HepG2 (cell line): ENCODE measurements around the gene PRR30. TPM values are rescaled to one million over a fixed set of nuclear protein-coding genes. Genes with fewer than 3 reads are reported as not detected.

Experiments
- BRCA1 ChIP-seq: sonication (generic); formaldehyde crosslinking; IDR thresholded peaks from 2 replicates; pipeline ENCODE4 v1.4.0; 2020; ENCODE audit warnings: missing genetic modification reagents
- HDAC2 ChIP-seq: sonication (generic); formaldehyde crosslinking; IDR thresholded peaks from 2 replicates; pipeline ENCODE4 v1.4.0; 2020; ENCODE audit warnings: missing genetic modification reagents
- HIC2 ChIP-seq: sonication (generic); formaldehyde crosslinking; IDR thresholded peaks from 2 replicates; pipeline ENCODE4 v1.9.0; 2022; ENCODE audit warnings: low read depth, missing genetic modification reagents
- HNF4A ChIP-seq: sonication (generic); formaldehyde crosslinking; IDR thresholded peaks from 2 replicates; pipeline ENCODE4 v1.4.0; 2020; ENCODE audit warnings: missing genetic modification reagents
- KDM3A ChIP-seq: IDR thresholded peaks from 2 replicates; pipeline ENCODE4 v1.6.1; 2018; ENCODE audit warnings: low read depth, missing compliant biosample characterization
- KLF11 ChIP-seq: IDR thresholded peaks from 2 replicates; pipeline ENCODE4 v1.6.1; 2016; ENCODE audit warnings: missing compliant biosample characterization
- MAX ChIP-seq: IDR thresholded peaks from 2 replicates; pipeline ENCODE4 v1.6.1; 2012; ENCODE audit warnings: inconsistent platforms
- MTF1 ChIP-seq: sonication (generic); formaldehyde crosslinking; IDR thresholded peaks from 2 replicates; pipeline ENCODE4 v1.5.0; 2020; ENCODE audit warnings: missing genetic modification reagents
- NR2C2 ChIP-seq: sonication (generic); formaldehyde crosslinking; IDR thresholded peaks from 2 replicates; pipeline ENCODE4 v1.4.0; 2020; ENCODE audit warnings: missing genetic modification reagents, mild to moderate bottlenecking, moderate library complexity, borderline replicate concordance
- ZFP36 ChIP-seq: fragments of 150-350 bp; IDR thresholded peaks from 2 replicates; pipeline ENCODE4 v1.6.1; 2018; ENCODE audit warnings: borderline replicate concordance, low read length, low read depth; ENCODE audit not compliant: partially characterized antibody
- ZMYM4 ChIP-seq: sonication (generic); formaldehyde crosslinking; IDR thresholded peaks from 2 replicates; pipeline ENCODE4 v1.8.1; 2023; ENCODE audit warnings: mild to moderate bottlenecking, missing genetic modification reagents
- ZNF207 ChIP-seq: fragments of 450-650 bp; IDR thresholded peaks from 2 replicates; pipeline ENCODE4 v1.6.1; 2016; ENCODE audit warnings: antibody characterized with exemption, borderline replicate concordance
- ZNF274 ChIP-seq: sonication (generic); formaldehyde crosslinking; IDR thresholded peaks from 2 replicates; pipeline ENCODE4 v1.5.1; 2020; ENCODE audit warnings: mild to moderate bottlenecking, missing genetic modification reagents
- ZNF281 ChIP-seq: sonication (generic); formaldehyde crosslinking; IDR thresholded peaks from 2 replicates; pipeline ENCODE4 v1.4.0; 2020; ENCODE audit warnings: missing genetic modification reagents, borderline replicate concordance
- ZNF282 ChIP-seq: fragments of 450-650 bp; IDR thresholded peaks from 2 replicates; pipeline ENCODE4 v1.6.1; 2018; ENCODE audit not compliant: partially characterized antibody
- ZNF317 ChIP-seq: sonication (generic); formaldehyde crosslinking; IDR thresholded peaks from 2 replicates; pipeline ENCODE4 v1.5.0; 2020; ENCODE audit warnings: mild to moderate bottlenecking, missing genetic modification reagents
- ZNF605 ChIP-seq: sonication (generic); formaldehyde crosslinking; IDR thresholded peaks from 2 replicates; pipeline ENCODE4 v1.8.0; 2022; ENCODE audit warnings: mild to moderate bottlenecking, missing genetic modification reagents
- ZNF614 ChIP-seq: IDR thresholded peaks from 2 replicates; pipeline ENCODE4 v1.6.1; 2018; ENCODE audit warnings: missing biosample characterization, missing genetic modification reagents, inconsistent platforms, borderline replicate concordance
- ZNF629 ChIP-seq: sonication (generic); formaldehyde crosslinking; conservative IDR thresholded peaks from 2 replicates; pipeline ENCODE4 v1.5.0; 2020; ENCODE audit warnings: missing genetic modification reagents
- ZNF768 ChIP-seq: sonication (generic); formaldehyde crosslinking; IDR thresholded peaks from 2 replicates; pipeline ENCODE4 v1.4.0; 2020; ENCODE audit warnings: missing genetic modification reagents
- polyA plus RNA-seq, 8 experiments: library from polyadenylated mRNA; depleted of rRNA in 3 of 8; stranded (reverse) in 7 of 8; unstranded in 1 of 8; fragments of >200 nt; fragmentation: Illumina TruSeq in 4 of 8; extraction: Trizol in 4 of 8; gene quantifications; 2 replicates each; pipeline versions ENCODE4 v1.2.1 to v1.2.3, GENCODE V29; 2011 to 2016; ENCODE audit warnings: low read depth in 4 of 8, missing spikeins in 1 of 8, mixed read lengths in 1 of 8; ENCODE audit not compliant: insufficient read depth in 1 of 8
- total RNA-seq, 5 experiments: library from RNA; depleted of rRNA; stranded (reverse); fragments of >200 nt; fragmentation: Illumina TruSeq; extraction: Trizol; gene quantifications; 2 replicates each; pipeline ENCODE4 v1.2.3, GENCODE V29; 2016; ENCODE audit warnings: low read depth in 1 of 5
- TF ChIP-seq, protein P1 (sequence below): sonication (generic); formaldehyde crosslinking; IDR thresholded peaks from 2 replicates; pipeline ENCODE4 v1.5.1; 2020; ENCODE audit warnings: mild to moderate bottlenecking, missing genetic modification reagents
- TF ChIP-seq, protein P2 (sequence below): sonication (generic); formaldehyde crosslinking; IDR thresholded peaks from 2 replicates; pipeline ENCODE4 v1.4.0; 2020; ENCODE audit warnings: mild to moderate bottlenecking, missing genetic modification reagents

PRR30 gene
- total and polyA plus RNA-seq, 2 of the 13 experiments (the other 11 are each of a cell fraction or from before 2014, with no cell fraction given) = not detected

GRCh38 chr2:27095745-27096651, 43.2 kb downstream of the PRR30 start (continued):
- TF ChIP-seq, protein P1, sequence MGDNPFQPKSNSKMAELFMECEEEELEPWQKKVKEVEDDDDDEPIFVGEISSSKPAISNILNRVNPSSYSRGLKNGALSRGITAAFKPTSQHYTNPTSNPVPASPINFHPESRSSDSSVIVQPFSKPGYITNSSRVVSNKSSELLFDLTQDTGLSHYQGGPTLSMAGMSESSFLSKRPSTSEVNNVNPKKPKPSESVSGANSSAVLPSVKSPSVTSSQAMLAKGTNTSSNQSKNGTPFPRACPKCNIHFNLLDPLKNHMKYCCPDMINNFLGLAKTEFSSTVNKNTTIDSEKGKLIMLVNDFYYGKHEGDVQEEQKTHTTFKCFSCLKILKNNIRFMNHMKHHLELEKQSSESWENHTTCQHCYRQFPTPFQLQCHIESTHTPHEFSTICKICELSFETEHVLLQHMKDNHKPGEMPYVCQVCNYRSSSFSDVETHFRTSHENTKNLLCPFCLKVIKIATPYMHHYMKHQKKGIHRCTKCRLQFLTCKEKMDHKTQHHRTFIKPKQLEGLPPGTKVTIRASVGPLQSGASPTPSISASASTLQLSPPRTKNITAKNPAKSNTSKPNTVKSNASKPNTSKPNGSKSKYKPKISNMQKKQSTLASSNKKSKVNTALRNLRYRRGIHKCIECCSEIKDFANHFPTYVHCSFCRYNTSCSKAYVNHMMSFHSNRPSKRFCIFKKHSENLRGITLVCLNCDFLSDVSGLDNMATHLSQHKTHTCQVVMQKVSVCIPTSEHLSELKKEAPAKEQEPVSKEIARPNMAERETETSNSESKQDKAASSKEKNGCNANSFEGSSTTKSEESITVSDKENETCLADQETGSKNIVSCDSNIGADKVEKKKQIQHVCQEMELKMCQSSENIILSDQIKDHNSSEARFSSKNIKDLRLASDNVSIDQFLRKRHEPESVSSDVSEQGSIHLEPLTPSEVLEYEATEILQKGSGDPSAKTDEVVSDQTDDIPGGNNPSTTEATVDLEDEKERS (CRISPR knock-in tag) = peak; percentile 54; the same call in 1 of the 2 replicates
- TF ChIP-seq BRCA1 = peak; percentile 95
- peak; percentile 85 for TF ChIP-seq ZNF614
- peak; percentile 63; the same call in 1 of the 2 replicates for TF ChIP-seq ZNF274
- TF ChIP-seq, protein P2, sequence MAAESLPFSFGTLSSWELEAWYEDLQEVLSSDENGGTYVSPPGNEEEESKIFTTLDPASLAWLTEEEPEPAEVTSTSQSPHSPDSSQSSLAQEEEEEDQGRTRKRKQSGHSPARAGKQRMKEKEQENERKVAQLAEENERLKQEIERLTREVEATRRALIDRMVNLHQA (CRISPR knock-in tag) = 0 out of 2 replicates have a peak, but pooled peaks have one; percentile 38
- no peak for TF ChIP-seq ZNF207
- TF ChIP-seq ZFP36 = no peak
- peak; percentile 94 for TF ChIP-seq ZNF629 (CRISPR knock-in tag)
- no peak for TF ChIP-seq ZNF282
- TF ChIP-seq MAX = peak; percentile 91
- TF ChIP-seq HIC2 = peak; percentile 93; the same call in 1 of the 2 replicates
- peak; percentile 94 for TF ChIP-seq HNF4A (CRISPR knock-in tag)
- TF ChIP-seq HDAC2 (CRISPR knock-in tag) = peak; percentile 96
- peak; percentile 92 for TF ChIP-seq NR2C2
- peak; percentile 88 for TF ChIP-seq ZNF317 (CRISPR knock-in tag)
- peak; percentile 90 for TF ChIP-seq KDM3A (CRISPR knock-in tag)
- TF ChIP-seq ZNF605 (CRISPR knock-in tag) = peak; percentile 89
- no peak for TF ChIP-seq KLF11 (CRISPR knock-in tag)
- TF ChIP-seq ZMYM4 (CRISPR knock-in tag) = peak; percentile 87
- no peak for TF ChIP-seq ZNF768 (CRISPR knock-in tag)
- TF ChIP-seq MTF1 (CRISPR knock-in tag) = peak; percentile 34; the same call in 1 of the 2 replicates
- TF ChIP-seq ZNF281 (CRISPR knock-in tag) = peak; percentile 93
